LNCaP clone FGC (cell line): Measurements from ENCODE around the gene ROR2.
A peak's percentile ranks its signal among the peaks of the same experiment; 100 is the strongest.

Source experiments
- DNase-seq: peaks from one replicate; pipeline ENCODE4 v3.0.0-alpha.2; 2011; ENCODE audit warnings: low read depth
- H3K4me3 ChIP-seq: 2 replicates; pipeline ENCODE4 v1.5.1; 2011; ENCODE audit warnings: mild to moderate bottlenecking, low read depth, low read length, control low read depth
- CTCF ChIP-seq: IDR thresholded peaks from 2 replicates; pipeline ENCODE4 v1.5.1; 2012; ENCODE audit warnings: mild to moderate bottlenecking; ENCODE audit not compliant: control insufficient read depth, insufficient read depth; ENCODE audit errors: extremely low read depth

ROR2 gene

DNA sequence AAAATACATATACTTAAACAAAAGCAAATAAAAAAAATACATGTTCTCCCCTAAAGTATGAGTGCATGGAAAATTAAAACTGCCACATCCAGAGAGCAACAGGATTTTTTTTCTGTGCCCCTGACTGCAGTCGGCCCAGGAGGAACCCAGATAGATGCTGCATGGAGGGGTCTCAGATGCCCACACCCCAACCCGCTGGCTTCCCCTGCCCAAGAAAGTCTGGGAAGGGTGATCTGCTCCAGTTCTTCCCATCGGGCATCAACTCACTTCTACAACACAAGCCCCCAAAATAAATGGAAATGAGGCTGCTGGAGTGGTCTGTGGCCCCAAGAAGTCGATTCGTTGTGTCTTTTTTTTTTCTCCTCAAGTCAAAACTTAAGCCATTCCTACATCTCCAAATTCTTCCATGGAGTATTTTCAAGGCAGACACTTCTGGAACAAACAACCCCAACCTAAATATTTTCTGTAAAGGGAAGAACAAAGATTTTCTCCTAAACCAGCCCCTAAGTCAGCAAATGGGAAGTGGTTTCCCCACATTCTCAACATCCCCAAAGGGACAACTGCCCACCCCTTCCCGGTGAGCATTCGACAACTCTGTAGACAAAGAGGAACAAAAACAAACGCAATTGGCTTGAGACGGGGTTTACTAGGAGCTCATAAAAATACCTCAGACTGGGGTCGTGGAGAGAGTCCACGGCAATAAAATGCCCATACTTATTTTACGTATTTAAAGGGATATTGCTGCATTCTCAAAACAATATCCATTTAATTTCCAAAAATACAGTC lies 46.7 kb downstream of the ROR2 start:
- DNase-seq: peak; percentile 14
- no peak for TF ChIP-seq CTCF
- no peak overlapping the region for H3K4me3 ChIP-seq

DNA sequence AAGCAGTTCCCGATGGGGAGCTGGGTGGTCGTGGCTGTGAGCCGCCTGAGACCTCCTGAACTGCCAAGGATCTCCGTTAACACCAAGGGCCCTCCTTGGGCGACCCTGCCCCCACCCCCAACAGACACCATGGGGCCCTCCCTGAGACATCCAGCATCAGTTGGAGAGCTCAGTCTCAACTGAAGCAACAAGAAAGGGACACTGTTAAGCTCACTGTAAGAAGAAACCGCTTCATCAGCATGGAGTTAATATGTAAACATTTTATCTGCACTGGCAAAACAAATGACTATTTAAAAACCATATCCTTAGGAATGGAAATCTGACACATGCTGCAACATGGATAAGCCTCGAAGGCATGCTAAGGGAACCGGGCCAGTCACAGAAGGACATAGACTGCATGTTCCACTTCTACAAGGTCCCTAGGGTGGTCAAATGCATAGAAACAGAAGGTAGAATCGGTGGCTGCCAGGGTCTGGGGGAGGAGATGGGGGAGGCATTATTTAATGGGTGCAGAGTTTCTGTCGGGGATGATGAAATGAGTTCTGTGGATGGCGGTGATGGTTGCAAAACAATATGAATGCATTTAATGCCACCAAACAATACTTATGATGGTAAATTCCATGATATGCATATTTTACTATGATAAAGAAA lies 47.4 kb downstream of the ROR2 start:
- no peak overlapping the region for H3K4me3 ChIP-seq
- no peak for DNase-seq

DNA sequence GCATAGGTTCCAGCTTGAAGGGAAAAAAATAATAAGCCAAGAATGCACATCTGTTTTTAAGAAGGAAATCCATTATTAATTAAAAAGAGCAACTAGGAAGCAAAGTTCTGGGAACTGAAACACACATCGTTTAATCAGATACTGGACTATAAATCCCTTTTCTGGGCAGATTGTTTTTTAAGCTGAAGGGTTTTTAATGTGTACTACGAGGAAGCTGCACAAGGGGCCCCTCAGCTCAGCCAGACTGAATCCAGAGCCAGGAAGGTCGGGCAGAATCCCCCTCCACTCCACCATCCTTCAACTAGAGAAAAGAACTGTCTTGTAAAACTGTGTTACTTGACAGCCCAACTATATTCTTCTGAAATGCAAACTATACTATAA lies 49.2 kb downstream of the ROR2 start:
- no peak overlapping the region for H3K4me3 ChIP-seq
- no peak for DNase-seq
- no peak for TF ChIP-seq CTCF

More for the DNA sequence above, 47.4 kb downstream of the ROR2 start:
- no peak for TF ChIP-seq CTCF

DNA sequence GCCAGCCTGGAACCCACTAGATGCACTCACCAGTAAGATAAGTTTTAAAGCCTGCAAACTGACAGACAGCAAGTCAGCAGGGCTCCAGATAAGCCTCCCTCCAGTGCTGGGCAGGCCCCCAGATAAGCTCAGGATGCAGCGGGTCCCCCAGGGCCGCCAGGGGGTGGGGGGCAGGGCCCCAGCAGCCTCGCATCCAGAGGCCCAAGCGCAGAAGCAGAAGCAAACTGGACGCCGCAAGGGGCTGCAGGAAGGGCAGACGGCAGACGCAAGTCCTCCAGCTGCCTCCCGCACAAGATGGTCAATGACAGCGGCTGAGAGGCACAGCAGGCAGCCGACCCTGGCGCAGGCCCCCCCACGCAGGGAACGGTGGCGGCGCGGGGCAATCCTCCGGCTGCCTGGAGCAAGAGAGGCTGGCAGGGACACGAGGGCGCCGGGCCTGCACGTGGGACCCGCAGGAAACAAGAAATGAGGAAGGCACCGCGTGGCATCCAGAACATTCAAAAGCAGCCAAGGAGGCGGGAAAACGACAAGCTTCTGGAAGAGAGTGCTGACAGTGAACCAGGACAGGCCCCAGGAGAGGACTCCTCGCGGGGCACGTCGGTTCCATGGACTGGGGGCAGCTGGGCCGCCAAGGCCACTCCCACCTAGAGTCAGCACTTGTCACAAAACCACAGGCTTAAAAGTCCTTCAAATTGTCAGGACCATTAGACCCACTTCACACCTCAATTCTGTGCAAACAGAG lies 49.8 kb downstream of the ROR2 start:
- DNase-seq: no peak
- no peak overlapping the region for H3K4me3 ChIP-seq
- TF ChIP-seq CTCF: no peak

- H3K4me3 ChIP-seq: no peak overlapping the region
- no peak for DNase-seq
- TF ChIP-seq CTCF: no peak
Measured at GRCh38 chr9:91899594-91899993, 50.4 kb downstream of the ROR2 start.

GRCh38 chr9:91899219-91899563 lies 50.8 kb downstream of the ROR2 start:
- TF ChIP-seq CTCF: no peak
- DNase-seq: no peak
- H3K4me3 ChIP-seq: no peak overlapping the region
